K562 (cell line): ENCODE results near the gene MAPT. TPM values are rescaled to one million over a fixed set of nuclear protein-coding genes. Genes with fewer than 3 reads are reported as not detected.

Experiments
- ATAC-seq: fragments of 200-7000 bp; cut with Tn5 transposase; 3 replicates; pipeline ENCODE4 v1.9.1; 2020; ENCODE audit warnings: moderate library complexity
- BruUV-seq: library from RNA; stranded (reverse); fragments of 400-500 nt; replicated peaks from 2 replicates; lab custom pipeline; 2021; lab: Mats Ljungman, UMichigan
- CTCF ChIA-PET: fragments of 300-600 bp; formaldehyde crosslinking; extraction: SDS; loops from one replicate; lab custom pipeline; 2021; ENCODE audit warnings: low intra/inter-chr PET ratio; lab: Yijun Ruan, JAX
- POLR2A ChIA-PET: fragments of 300-600, 350-650 bp; sonication (Branson Sonifier 250); formaldehyde crosslinking; extraction: SDS; loops from one replicate; lab custom pipeline; 2021; ENCODE audit warnings: antibody characterized with exemption, inconsistent platforms; lab: Yijun Ruan, JAX
- DNase-seq, 4 experiments: peaks; one replicate each; pipeline versions ENCODE4 v3.0.0 to v3.0.0-alpha.2; 2011 to 2018; ENCODE audit warnings: low spot score in 3 of 4, mixed read lengths in 3 of 4; ENCODE audit errors: extremely low read depth in 1 of 4
- FAIRE-seq: peaks from 2 replicates; lab custom pipeline; 2011; peaks lifted over from hg19 to GRCh38; lab: Jason Lieb, UNC
- H2AFZ ChIP-seq: 2 replicates; pipeline ENCODE4 v1.6.0; 2011; ENCODE audit warnings: low read depth, low read length, control low read depth, inconsistent platforms
- H3K27ac ChIP-seq: fragments of 200-600 bp; 3 replicates; pipeline ENCODE4 v1.8.0; 2011; ENCODE audit warnings: low read depth, mild to moderate bottlenecking, control low read depth, inconsistent platforms, low read length, moderate library complexity, mixed read lengths; ENCODE audit errors: extremely low read depth
- H3K27me3 ChIP-seq, 2 experiments: fragments of 300-600 bp in 1 of 2; 2 replicates in 1 of 2; 3 replicates in 1 of 2; pipeline versions ENCODE4 v1.6.0 to v1.8.0; 2011; ENCODE audit warnings: inconsistent platforms in 2 of 2, low read length in 2 of 2, mild to moderate bottlenecking in 1 of 2, mixed read lengths in 1 of 2, moderate library complexity in 1 of 2; ENCODE audit not compliant: control insufficient read depth in 2 of 2, insufficient read depth in 2 of 2
- H3K36me3 ChIP-seq: fragments of 300-600 bp; 3 replicates; pipeline ENCODE4 v1.8.0; 2011; ENCODE audit warnings: mild to moderate bottlenecking, low read length, inconsistent platforms; ENCODE audit not compliant: control insufficient read depth, insufficient read depth
- H3K4me1 ChIP-seq, 2 experiments: fragments of 200-600 bp in 1 of 2; replicated peaks in 1 of 2; 2 replicates in 1 of 2; 3 replicates in 1 of 2; pipeline versions ENCODE4 v1.5.1 to v1.8.0; 2011; ENCODE audit warnings: inconsistent platforms in 2 of 2, low read length in 2 of 2, mild to moderate bottlenecking in 1 of 2, mixed read lengths in 1 of 2, moderate library complexity in 1 of 2; ENCODE audit not compliant: control insufficient read depth in 2 of 2, insufficient read depth in 2 of 2
- H3K4me2 ChIP-seq: 2 replicates; pipeline ENCODE4 v1.6.1; 2011; ENCODE audit warnings: low read length, control low read depth, inconsistent platforms, mixed read lengths; ENCODE audit not compliant: insufficient read depth
- H3K4me3 ChIP-seq: fragments of 200-600 bp; sonication (generic), shearing (Covaris generic); 2 replicates; pipeline ENCODE4 v1.5.1; 2016; ENCODE audit warnings: control low read depth, inconsistent platforms
- H3K79me2 ChIP-seq: fragments of 200-600 bp; 3 replicates; pipeline ENCODE4 v1.8.0; 2011; ENCODE audit warnings: low read length, inconsistent platforms; ENCODE audit not compliant: control insufficient read depth, insufficient read depth
- H3K9ac ChIP-seq, 2 experiments: 2 replicates each; pipeline versions ENCODE4 v1.6.0 to v1.6.1; 2011; ENCODE audit warnings: low read depth in 2 of 2, low read length in 2 of 2, control low read depth in 1 of 2, inconsistent platforms in 1 of 2, mild to moderate bottlenecking in 1 of 2, mixed read lengths in 1 of 2; ENCODE audit not compliant: insufficient read depth in 1 of 2
- H3K9me1 ChIP-seq: one replicate; pipeline ENCODE4 v1.6.0; 2011; ENCODE audit warnings: inconsistent platforms, mild to moderate bottlenecking, low read length, moderate library complexity; ENCODE audit not compliant: control insufficient read depth, insufficient read depth
- H3K9me3 ChIP-seq: replicated peaks from 2 replicates; pipeline ENCODE4 v1.5.1; 2011; ENCODE audit warnings: low read depth, low read length, inconsistent platforms; ENCODE audit not compliant: control insufficient read depth, insufficient read depth
- H4K20me1 ChIP-seq: replicated peaks from 2 replicates; pipeline ENCODE4 v1.6.1; 2011; ENCODE audit warnings: low read length, inconsistent platforms, mixed read lengths; ENCODE audit not compliant: control insufficient read depth, insufficient read depth
- ADNP ChIP-seq: fragments of 200-800 bp; sonication (Bioruptor generic); IDR thresholded peaks from 2 replicates; pipeline ENCODE4 v1.6.1; 2016; ENCODE audit warnings: missing genetic modification characterization, missing compliant biosample characterization
- ARID3A ChIP-seq: IDR thresholded peaks from 2 replicates; pipeline ENCODE4 v1.6.1; 2012; ENCODE audit warnings: low read depth, low read length, improper control_type of control experiment, borderline replicate concordance
- ATF7 ChIP-seq: fragments of 450-650 bp; IDR thresholded peaks from 2 replicates; pipeline ENCODE4 v1.7.1; 2014; ENCODE audit warnings: mild to moderate bottlenecking, moderate library complexity
- BCOR ChIP-seq: fragments of 450-650 bp; IDR thresholded peaks from 2 replicates; pipeline ENCODE4 v1.6.1; 2016
- ID3 ChIP-seq, 2 experiments: fragments of 250-450 bp in 1 of 2; fragments of 450-650 bp in 1 of 2; sonication (Bioruptor Pico) in 1 of 2; IDR thresholded peaks; 2 replicates each; pipeline versions ENCODE4 v1.6.1 to v1.8.0; 2016 to 2021; ENCODE audit warnings: mild to moderate bottlenecking in 2 of 2, moderate library complexity in 2 of 2, missing compliant biosample characterization in 1 of 2, missing genetic modification characterization in 1 of 2
- MEF2A ChIP-seq: IDR thresholded peaks from 2 replicates; pipeline ENCODE4 v1.6.1; 2011; ENCODE audit warnings: low read depth, mild to moderate bottlenecking, low read length, moderate library complexity; ENCODE audit not compliant: control insufficient read depth
- NFATC3 ChIP-seq: fragments of 450-650 bp; IDR thresholded peaks from 2 replicates; pipeline ENCODE4 v1.6.1; 2017; ENCODE audit warnings: mild to moderate bottlenecking
- NONO ChIP-seq, 2 experiments: fragments of 200-400 bp in 1 of 2; fragments of 450-650 bp in 1 of 2; formaldehyde crosslinking in 1 of 2; IDR thresholded peaks; 2 replicates each; pipeline ENCODE4 v1.6.1; 2017; ENCODE audit warnings: low read depth in 2 of 2, mild to moderate bottlenecking in 2 of 2, moderate library complexity in 2 of 2, low read length in 1 of 2
- NR2C2 ChIP-seq, 2 experiments: fragments of 200-800 bp in 1 of 2; sonication (Bioruptor generic) in 1 of 2; sonication (generic) in 1 of 2; formaldehyde crosslinking in 1 of 2; IDR thresholded peaks; 2 replicates each; pipeline versions ENCODE4 v1.6.1 to v1.8.0; 2016 to 2022; ENCODE audit warnings: mild to moderate bottlenecking in 1 of 2, missing compliant biosample characterization in 1 of 2, missing genetic modification characterization in 1 of 2, missing genetic modification reagents in 1 of 2
- POLR2AphosphoS2 ChIP-seq: IDR thresholded peaks from 2 replicates; pipeline ENCODE4 v1.6.1; 2012; ENCODE audit warnings: low read length, improper control_type of control experiment
- POLR3A ChIP-seq: IDR thresholded peaks from 2 replicates; pipeline ENCODE4 v1.6.1; 2011; ENCODE audit warnings: borderline replicate concordance, mild to moderate bottlenecking, moderate library complexity; ENCODE audit not compliant: insufficient read length, insufficient read depth; ENCODE audit errors: extremely low read depth
- PURB ChIP-seq: sonication (generic); formaldehyde crosslinking; IDR thresholded peaks from 2 replicates; pipeline ENCODE4 v1.9.0; 2021; ENCODE audit warnings: low read depth, mild to moderate bottlenecking, missing genetic modification reagents
- SNAPC5 ChIP-seq: fragments of 250-450 bp; sonication (Bioruptor Pico); IDR thresholded peaks from 2 replicates; pipeline ENCODE4 v1.8.0; 2021; ENCODE audit warnings: moderate library complexity, mild to moderate bottlenecking, inconsistent platforms
- TFAM ChIP-seq: fragments of 250-450 bp; sonication (Bioruptor Pico); conservative IDR thresholded peaks from 2 replicates; pipeline ENCODE4 v1.5.0; 2021; ENCODE audit warnings: mild to moderate bottlenecking, moderate library complexity
- WHSC1 ChIP-seq: IDR thresholded peaks from one replicate; pipeline ENCODE4 v1.6.1; 2012; ENCODE audit warnings: low read length, control low read depth, inconsistent platforms
- ZFP36 ChIP-seq: fragments of 150-350 bp; IDR thresholded peaks from 2 replicates; pipeline ENCODE4 v1.6.1; 2018; ENCODE audit warnings: low read length, low read depth; ENCODE audit not compliant: partially characterized antibody
- ZNF316 ChIP-seq: fragments of 450-650 bp; IDR thresholded peaks from 2 replicates; pipeline ENCODE4 v1.6.1; 2016
- ZNF639 ChIP-seq, 2 experiments: fragments of 200-800 bp in 1 of 2; sonication (Bioruptor generic) in 1 of 2; sonication (generic) in 1 of 2; formaldehyde crosslinking in 1 of 2; IDR thresholded peaks in 1 of 2; conservative IDR thresholded peaks in 1 of 2; 2 replicates each; pipeline versions ENCODE4 v1.5.0 to v1.6.1; 2016 to 2020; ENCODE audit warnings: missing compliant biosample characterization in 1 of 2, missing genetic modification characterization in 1 of 2, missing genetic modification reagents in 1 of 2
- WGBS: fragments of 100-300 bp; shearing (Covaris generic); methylation state at CpG from one replicate; pipeline ENCODE4 v1.1.6; 2016; ENCODE audit warnings: low coverage, mixed read lengths; ENCODE audit not compliant: insufficient coverage; ENCODE audit errors: missing lambda C conversion rate; 5-methylcytosine and 5-hydroxymethylcytosine counted together
- in situ Hi-C: fragments of 300-500 bp; cut with MboI; formaldehyde crosslinking; loops from 4 replicates; pipeline ENCODE4 v1.15.0; 2018; ENCODE audit warnings: inconsistent platforms, mixed read lengths
- intact Hi-C: fragments of 100-400 bp; cut with micrococcal nuclease; formaldehyde crosslinking; loops from 2 replicates; pipeline ENCODE4 v1.14.2; 2022
- polyA plus RNA-seq, 8 experiments: library from polyadenylated mRNA; depleted of rRNA in 4 of 8; stranded (reverse) in 5 of 8; unstranded in 3 of 8; fragments of >200 nt; fragmentation: Nextera tagmentation in 2 of 8; fragmentation: Illumina TruSeq in 1 of 8; extraction: Ambion mirVana in 2 of 8; extraction: Trizol in 1 of 8; gene quantifications; 2 replicates each; pipeline versions ENCODE4 v1.2.1 to v1.2.3, GENCODE V29; 2011 to 2014; ENCODE audit warnings: inconsistent platforms in 1 of 8, missing spikeins in 1 of 8
- total RNA-seq, 7 experiments: library from RNA; depleted of rRNA in 6 of 7; stranded (reverse); fragments of >200 nt in 6 of 7; fragmentation: Illumina TruSeq in 2 of 7; extraction: Trizol in 2 of 7; gene quantifications; 2 replicates each; pipeline versions ENCODE4 v1.2.1 to v1.2.3, GENCODE V29; 2011 to 2021; ENCODE audit warnings: low replicate concordance in 1 of 7

The MAPT gene
- total and polyA plus RNA-seq, 9 of the 15 experiments (the other 6 are each of a cell fraction or from before 2014, with no cell fraction given): 0.04 to 1.1 (median 0.36) TPM

DNA sequence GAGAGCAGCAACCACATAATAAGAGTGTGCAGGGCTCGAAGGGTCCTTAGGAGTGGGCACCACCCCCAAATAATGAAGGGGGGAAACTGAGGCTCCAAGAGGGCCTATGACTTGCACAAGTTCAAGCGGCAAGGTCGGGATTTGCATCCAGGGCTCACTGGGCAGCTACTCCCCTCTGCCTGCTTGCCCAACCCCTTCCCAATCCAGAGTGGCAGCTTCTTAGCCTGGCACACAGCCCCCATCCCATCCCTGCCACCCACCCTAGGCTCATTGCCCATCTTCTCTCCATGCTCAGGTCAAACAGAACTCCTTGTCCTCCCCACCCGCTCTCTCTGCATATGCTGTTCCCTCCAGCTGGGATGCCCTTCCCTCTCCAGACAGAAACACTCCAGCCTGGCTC is 47.3 kb upstream of the MAPT start (continued):
- TF ChIP-seq ID3 (CRISPR knock-in tag; IDR thresholded peaks at IDR 0.05) (no peak), ID3 (tag; IDR thresholded peaks at IDR 0.05) (no peak), NFATC3 (no peak), POLR2AphosphoS2 (no peak), SNAPC5 (CRISPR knock-in tag) (no peak), POLR3A (no peak), MEF2A (no peak), TFAM (CRISPR knock-in tag) (no peak)

- Histone ChIP-seq H3K9me1 (no peaks in the 10 kb centered on the region), H3K9me3 (no peaks in the 10 kb centered on the region), H3K4me1 (peaks cover 0 to 13% of the 10 kb centered on the region in 2 experiments; a peak in 2 of 5 replicates), H3K27ac (no peak overlapping the region), H3K27me3 (peaks cover 12 to 73% of the 10 kb centered on the region in 2 experiments; a peak in 3 of 5 replicates), H3K36me3 (no peaks in the 10 kb centered on the region), H2AFZ (no peak overlapping the region), H4K20me1 (no peaks in the 10 kb centered on the region; the same call in 1 of the 2 replicates), H3K4me2 (no peak overlapping the region), H3K4me3 (no peak overlapping the region), H3K79me2 (no peaks in the 10 kb centered on the region), H3K9ac (no peak overlapping the region)
- CTCF ChIA-PET: no interaction called here
- 4% methylated on average over 4 of the region's 5 CpGs for whole genome bisulfite sequencing
- DNase-seq (no peak), ATAC-seq (no peak), FAIRE-seq (no peak)
- POLR2A ChIA-PET: no interaction called here
- in situ Hi-C loops: loop anchor here (25.0 kb wide), 1 partner anchor 435 kb away; no protein-coding TSS in a partner anchor
- intact Hi-C loops: no loop called here
- BruUV-seq: no TSS peak
- TF ChIP-seq ATF7 (no peak), BCOR (peak; percentile 46; the same call in 1 of the 2 replicates), WHSC1 (no peak), ZNF316 (no peak), NONO (IDR thresholded peaks at IDR 0.05; ENCODE audit: low read depth in 2 of 2, low read length in 1 of 2) (no peak), NR2C2 (CRISPR knock-in tag; IDR thresholded peaks at IDR 0.05) (peak; percentile 46; the same call in 1 of the 2 replicates), NR2C2 (tag; IDR thresholded peaks at IDR 0.05) (peak; percentile 50; the same call in 1 of the 2 replicates), ARID3A (no peak), ADNP (0 out of 2 replicates have a peak, but pooled peaks have one; percentile 26), ZFP36 (peak; percentile 44), PURB (no peak), ZNF639 (CRISPR knock-in tag; conservative IDR thresholded peaks at IDR 0.05 in 1 of 2, IDR thresholded peaks at IDR 0.05 in 1 of 2) (no peak)
These were observed 46.6 kb upstream of the MAPT start for GRCh38 chr17:45847747-45848146.
